ENCODE data around the gene ELAPOR1. TPM values are rescaled to one million over a fixed set of nuclear protein-coding genes. Genes with fewer than 3 reads are reported as not detected.

ELAPOR1 gene
- total and polyA plus RNA-seq, 9 of the 15 experiments (the other 6 are each of a cell fraction or from before 2014, with no cell fraction given), result 0.07 to 1.2 (median 0.18) TPM

DNA sequence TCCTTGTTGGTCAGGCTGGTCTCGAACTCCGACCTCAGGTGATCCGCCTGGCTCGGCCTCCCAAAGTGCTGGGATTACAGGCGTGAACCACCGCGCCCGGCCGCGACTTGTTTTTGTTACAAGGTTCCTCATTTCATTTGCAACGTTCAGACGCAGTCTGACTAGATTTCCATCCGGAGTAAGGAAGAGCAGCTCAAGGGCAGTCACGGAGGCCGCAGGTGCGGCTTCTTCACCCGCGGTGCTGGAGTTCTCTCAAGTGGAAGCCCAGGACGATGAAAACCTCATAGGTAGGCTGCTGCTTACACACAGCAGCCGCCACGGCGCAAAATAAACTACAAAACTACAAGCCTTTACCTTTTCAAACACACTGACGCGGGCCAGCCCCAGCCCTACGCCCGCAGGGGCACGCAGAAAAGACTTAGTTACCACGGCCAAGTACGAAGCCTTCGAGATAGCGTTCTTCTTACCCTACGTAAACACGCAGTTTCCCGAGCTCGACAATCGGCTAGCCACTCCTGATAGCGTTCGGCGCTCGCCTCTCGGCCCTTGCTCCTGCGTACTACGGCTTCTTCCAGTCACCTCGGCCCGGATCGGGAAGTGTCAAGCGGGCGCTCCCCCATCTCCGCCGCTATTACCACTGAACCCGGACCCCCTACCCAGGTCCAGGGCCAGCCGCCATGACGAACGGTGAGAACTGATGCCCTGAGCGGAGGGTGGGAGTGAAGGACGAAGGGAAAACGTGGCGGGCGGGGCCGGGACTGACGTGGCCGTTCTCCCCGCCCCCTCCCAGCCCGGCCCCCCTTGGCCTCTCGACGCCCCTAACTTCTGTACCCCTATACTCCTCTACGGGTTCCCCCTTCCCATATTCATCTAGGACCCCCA, 23.5 kb upstream of the ELAPOR1 start, which contains the start of gene TMEM167B (continued):
- 0 out of 2 replicates have a peak, but pooled peaks have one; percentile 54 for TF ChIP-seq NR1H2 (CRISPR knock-in tag; IDR thresholded peaks at IDR 0.05)
- TF ChIP-seq SMAD3 (CRISPR knock-in tag; conservative IDR thresholded peaks at IDR 0.05), result no peak
- peak; percentile 42; the same call in 1 of the 2 replicates for TF ChIP-seq ZNF644 (tag; IDR thresholded peaks at IDR 0.05; ENCODE audit: low read depth)
- TF ChIP-seq ZNF24 (IDR thresholded peaks at IDR 0.05), result peak; percentile 48; the same call in 1 of the 2 replicates
- TF ChIP-seq ESRRA (IDR thresholded peaks at IDR 0.05; ENCODE audit: borderline replicate concordance, low read depth), result peak; percentile 88
- TF ChIP-seq, protein P1, sequence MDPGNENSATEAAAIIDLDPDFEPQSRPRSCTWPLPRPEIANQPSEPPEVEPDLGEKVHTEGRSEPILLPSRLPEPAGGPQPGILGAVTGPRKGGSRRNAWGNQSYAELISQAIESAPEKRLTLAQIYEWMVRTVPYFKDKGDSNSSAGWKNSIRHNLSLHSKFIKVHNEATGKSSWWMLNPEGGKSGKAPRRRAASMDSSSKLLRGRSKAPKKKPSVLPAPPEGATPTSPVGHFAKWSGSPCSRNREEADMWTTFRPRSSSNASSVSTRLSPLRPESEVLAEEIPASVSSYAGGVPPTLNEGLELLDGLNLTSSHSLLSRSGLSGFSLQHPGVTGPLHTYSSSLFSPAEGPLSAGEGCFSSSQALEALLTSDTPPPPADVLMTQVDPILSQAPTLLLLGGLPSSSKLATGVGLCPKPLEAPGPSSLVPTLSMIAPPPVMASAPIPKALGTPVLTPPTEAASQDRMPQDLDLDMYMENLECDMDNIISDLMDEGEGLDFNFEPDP (CRISPR knock-in tag; IDR thresholded peaks at IDR 0.05), result no peak
- TF ChIP-seq, protein P2, sequence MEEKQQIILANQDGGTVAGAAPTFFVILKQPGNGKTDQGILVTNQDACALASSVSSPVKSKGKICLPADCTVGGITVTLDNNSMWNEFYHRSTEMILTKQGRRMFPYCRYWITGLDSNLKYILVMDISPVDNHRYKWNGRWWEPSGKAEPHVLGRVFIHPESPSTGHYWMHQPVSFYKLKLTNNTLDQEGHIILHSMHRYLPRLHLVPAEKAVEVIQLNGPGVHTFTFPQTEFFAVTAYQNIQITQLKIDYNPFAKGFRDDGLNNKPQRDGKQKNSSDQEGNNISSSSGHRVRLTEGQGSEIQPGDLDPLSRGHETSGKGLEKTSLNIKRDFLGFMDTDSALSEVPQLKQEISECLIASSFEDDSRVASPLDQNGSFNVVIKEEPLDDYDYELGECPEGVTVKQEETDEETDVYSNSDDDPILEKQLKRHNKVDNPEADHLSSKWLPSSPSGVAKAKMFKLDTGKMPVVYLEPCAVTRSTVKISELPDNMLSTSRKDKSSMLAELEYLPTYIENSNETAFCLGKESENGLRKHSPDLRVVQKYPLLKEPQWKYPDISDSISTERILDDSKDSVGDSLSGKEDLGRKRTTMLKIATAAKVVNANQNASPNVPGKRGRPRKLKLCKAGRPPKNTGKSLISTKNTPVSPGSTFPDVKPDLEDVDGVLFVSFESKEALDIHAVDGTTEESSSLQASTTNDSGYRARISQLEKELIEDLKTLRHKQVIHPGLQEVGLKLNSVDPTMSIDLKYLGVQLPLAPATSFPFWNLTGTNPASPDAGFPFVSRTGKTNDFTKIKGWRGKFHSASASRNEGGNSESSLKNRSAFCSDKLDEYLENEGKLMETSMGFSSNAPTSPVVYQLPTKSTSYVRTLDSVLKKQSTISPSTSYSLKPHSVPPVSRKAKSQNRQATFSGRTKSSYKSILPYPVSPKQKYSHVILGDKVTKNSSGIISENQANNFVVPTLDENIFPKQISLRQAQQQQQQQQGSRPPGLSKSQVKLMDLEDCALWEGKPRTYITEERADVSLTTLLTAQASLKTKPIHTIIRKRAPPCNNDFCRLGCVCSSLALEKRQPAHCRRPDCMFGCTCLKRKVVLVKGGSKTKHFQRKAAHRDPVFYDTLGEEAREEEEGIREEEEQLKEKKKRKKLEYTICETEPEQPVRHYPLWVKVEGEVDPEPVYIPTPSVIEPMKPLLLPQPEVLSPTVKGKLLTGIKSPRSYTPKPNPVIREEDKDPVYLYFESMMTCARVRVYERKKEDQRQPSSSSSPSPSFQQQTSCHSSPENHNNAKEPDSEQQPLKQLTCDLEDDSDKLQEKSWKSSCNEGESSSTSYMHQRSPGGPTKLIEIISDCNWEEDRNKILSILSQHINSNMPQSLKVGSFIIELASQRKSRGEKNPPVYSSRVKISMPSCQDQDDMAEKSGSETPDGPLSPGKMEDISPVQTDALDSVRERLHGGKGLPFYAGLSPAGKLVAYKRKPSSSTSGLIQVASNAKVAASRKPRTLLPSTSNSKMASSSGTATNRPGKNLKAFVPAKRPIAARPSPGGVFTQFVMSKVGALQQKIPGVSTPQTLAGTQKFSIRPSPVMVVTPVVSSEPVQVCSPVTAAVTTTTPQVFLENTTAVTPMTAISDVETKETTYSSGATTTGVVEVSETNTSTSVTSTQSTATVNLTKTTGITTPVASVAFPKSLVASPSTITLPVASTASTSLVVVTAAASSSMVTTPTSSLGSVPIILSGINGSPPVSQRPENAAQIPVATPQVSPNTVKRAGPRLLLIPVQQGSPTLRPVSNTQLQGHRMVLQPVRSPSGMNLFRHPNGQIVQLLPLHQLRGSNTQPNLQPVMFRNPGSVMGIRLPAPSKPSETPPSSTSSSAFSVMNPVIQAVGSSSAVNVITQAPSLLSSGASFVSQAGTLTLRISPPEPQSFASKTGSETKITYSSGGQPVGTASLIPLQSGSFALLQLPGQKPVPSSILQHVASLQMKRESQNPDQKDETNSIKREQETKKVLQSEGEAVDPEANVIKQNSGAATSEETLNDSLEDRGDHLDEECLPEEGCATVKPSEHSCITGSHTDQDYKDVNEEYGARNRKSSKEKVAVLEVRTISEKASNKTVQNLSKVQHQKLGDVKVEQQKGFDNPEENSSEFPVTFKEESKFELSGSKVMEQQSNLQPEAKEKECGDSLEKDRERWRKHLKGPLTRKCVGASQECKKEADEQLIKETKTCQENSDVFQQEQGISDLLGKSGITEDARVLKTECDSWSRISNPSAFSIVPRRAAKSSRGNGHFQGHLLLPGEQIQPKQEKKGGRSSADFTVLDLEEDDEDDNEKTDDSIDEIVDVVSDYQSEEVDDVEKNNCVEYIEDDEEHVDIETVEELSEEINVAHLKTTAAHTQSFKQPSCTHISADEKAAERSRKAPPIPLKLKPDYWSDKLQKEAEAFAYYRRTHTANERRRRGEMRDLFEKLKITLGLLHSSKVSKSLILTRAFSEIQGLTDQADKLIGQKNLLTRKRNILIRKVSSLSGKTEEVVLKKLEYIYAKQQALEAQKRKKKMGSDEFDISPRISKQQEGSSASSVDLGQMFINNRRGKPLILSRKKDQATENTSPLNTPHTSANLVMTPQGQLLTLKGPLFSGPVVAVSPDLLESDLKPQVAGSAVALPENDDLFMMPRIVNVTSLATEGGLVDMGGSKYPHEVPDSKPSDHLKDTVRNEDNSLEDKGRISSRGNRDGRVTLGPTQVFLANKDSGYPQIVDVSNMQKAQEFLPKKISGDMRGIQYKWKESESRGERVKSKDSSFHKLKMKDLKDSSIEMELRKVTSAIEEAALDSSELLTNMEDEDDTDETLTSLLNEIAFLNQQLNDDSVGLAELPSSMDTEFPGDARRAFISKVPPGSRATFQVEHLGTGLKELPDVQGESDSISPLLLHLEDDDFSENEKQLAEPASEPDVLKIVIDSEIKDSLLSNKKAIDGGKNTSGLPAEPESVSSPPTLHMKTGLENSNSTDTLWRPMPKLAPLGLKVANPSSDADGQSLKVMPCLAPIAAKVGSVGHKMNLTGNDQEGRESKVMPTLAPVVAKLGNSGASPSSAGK (IDR thresholded peaks at IDR 0.05), result peak; percentile 89
- TF ChIP-seq, protein P3, sequence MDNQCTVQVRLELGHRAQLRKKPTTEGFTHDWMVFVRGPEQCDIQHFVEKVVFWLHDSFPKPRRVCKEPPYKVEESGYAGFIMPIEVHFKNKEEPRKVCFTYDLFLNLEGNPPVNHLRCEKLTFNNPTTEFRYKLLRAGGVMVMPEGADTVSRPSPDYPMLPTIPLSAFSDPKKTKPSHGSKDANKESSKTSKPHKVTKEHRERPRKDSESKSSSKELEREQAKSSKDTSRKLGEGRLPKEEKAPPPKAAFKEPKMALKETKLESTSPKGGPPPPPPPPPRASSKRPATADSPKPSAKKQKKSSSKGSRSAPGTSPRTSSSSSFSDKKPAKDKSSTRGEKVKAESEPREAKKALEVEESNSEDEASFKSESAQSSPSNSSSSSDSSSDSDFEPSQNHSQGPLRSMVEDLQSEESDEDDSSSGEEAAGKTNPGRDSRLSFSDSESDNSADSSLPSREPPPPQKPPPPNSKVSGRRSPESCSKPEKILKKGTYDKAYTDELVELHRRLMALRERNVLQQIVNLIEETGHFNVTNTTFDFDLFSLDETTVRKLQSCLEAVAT (IDR thresholded peaks at IDR 0.05), result peak in 1 of 2 experiments; percentile 100; a peak in 2 of 4 replicates
- TF ChIP-seq HDGF (IDR thresholded peaks at IDR 0.05), result 0 out of 2 replicates have a peak, but pooled peaks have one; percentile 20
- TF ChIP-seq, protein P4, sequence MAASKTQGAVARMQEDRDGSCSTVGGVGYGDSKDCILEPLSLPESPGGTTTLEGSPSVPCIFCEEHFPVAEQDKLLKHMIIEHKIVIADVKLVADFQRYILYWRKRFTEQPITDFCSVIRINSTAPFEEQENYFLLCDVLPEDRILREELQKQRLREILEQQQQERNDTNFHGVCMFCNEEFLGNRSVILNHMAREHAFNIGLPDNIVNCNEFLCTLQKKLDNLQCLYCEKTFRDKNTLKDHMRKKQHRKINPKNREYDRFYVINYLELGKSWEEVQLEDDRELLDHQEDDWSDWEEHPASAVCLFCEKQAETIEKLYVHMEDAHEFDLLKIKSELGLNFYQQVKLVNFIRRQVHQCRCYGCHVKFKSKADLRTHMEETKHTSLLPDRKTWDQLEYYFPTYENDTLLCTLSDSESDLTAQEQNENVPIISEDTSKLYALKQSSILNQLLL (CRISPR knock-in tag; IDR thresholded peaks at IDR 0.05; ENCODE audit: borderline replicate concordance), result no peak

Data from K562 (cell line).